ENCODE measurements around the gene SGK1.

DNA sequence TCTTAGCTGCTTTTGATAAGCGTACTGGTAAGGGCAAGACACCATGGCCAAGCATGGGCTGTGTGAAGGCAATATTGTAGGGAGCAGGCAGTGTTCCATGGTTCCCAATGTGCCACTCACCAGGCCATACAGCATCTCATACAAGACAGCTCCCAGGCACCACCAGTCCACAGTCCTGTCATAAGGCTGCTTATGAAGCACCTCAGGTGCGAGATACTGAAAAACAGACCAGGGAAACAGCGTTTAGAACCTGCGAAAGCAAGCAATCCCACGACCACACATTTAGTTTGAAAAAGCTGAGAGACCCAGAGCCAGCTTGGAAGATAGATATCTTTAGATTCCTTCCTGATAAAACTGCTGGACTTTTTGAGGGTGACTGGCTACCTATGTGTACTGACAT, 146.4 kb downstream of the SGK1 start:
- TF ChIP-seq, protein P1, sequence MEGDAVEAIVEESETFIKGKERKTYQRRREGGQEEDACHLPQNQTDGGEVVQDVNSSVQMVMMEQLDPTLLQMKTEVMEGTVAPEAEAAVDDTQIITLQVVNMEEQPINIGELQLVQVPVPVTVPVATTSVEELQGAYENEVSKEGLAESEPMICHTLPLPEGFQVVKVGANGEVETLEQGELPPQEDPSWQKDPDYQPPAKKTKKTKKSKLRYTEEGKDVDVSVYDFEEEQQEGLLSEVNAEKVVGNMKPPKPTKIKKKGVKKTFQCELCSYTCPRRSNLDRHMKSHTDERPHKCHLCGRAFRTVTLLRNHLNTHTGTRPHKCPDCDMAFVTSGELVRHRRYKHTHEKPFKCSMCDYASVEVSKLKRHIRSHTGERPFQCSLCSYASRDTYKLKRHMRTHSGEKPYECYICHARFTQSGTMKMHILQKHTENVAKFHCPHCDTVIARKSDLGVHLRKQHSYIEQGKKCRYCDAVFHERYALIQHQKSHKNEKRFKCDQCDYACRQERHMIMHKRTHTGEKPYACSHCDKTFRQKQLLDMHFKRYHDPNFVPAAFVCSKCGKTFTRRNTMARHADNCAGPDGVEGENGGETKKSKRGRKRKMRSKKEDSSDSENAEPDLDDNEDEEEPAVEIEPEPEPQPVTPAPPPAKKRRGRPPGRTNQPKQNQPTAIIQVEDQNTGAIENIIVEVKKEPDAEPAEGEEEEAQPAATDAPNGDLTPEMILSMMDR (IDR thresholded peaks at IDR 0.05), result no peak
- peak in 2 of 3 donors; percentile 43 to 68 for TF ChIP-seq POLR2AphosphoS5 (IDR thresholded peaks at IDR 0.05)
